Central memory CD8-positive, alpha-beta T cell (primary cell): ENCODE data around the gene INKA2.

ENCODE experiments used
- ATAC-seq: fragments of 150-1000 bp; cut with Tn5 transposase; replicated peaks from 2 replicates; pipeline ENCODE4 v1.10.0; 2022; ENCODE audit warnings: mild to moderate bottlenecking, moderate FRiP score, moderate number of reproducible peaks; ENCODE audit not compliant: poor library complexity, severe bottlenecking; ENCODE audit errors: extremely low read depth
- DNase-seq, 2 donors: peaks; one replicate each; pipeline ENCODE4 v3.0.0; 2021; ENCODE audit warnings: low spot score in 2 of 2
- H3K27ac Mint-ChIP-seq: one replicate; pipeline ENCODE4 v1.8.0; 2022; ENCODE audit warnings: low read depth, mild to moderate bottlenecking, moderate library complexity, mixed read lengths
- H3K27me3 Mint-ChIP-seq: one replicate; pipeline ENCODE4 v1.8.0; 2022; ENCODE audit warnings: mixed read lengths
- H3K36me3 Mint-ChIP-seq: one replicate; pipeline ENCODE4 v1.8.0; 2022; ENCODE audit warnings: mild to moderate bottlenecking, moderate library complexity, mixed read lengths; ENCODE audit not compliant: insufficient read depth
- H3K4me1 Mint-ChIP-seq: one replicate; pipeline ENCODE4 v1.8.0; 2022; ENCODE audit warnings: mixed read lengths
- H3K4me3 Mint-ChIP-seq: one replicate; pipeline ENCODE4 v1.8.0; 2022; ENCODE audit warnings: mild to moderate bottlenecking, moderate library complexity, mixed read lengths
- H3K9me3 Mint-ChIP-seq: one replicate; pipeline ENCODE4 v1.8.0; 2022; ENCODE audit warnings: mixed read lengths

Gene INKA2

DNA sequence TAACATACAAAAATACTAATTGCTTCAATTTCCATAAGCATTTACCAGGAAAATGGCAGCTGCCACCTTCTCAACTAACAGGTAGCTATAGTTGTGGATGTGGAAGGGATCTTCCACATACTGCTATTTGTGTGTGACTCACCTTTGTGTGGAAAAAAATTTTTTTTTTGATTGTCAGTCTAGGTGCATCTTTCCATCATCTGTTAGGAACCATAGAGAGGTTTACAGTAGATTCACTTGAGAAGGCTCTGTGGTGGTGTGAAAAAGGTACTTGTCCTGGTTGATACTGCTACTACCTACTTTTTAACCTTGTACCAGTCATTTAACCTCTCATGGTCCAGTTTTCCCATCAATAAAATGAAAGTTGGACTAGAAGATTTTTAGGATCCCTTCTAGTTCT, 29.4 kb upstream of the INKA2 start:
- H3K27ac Mint-ChIP-seq: no peak overlapping the region
- no peaks in the 10 kb centered on the region for H3K4me1 Mint-ChIP-seq
- no peak for DNase-seq
- no peaks in the 10 kb centered on the region for H3K27me3 Mint-ChIP-seq
- H3K9me3 Mint-ChIP-seq: no peaks in the 10 kb centered on the region
- ATAC-seq: no peak
- H3K4me3 Mint-ChIP-seq: no peak overlapping the region
- peaks cover 37% of the 10 kb centered on the region for H3K36me3 Mint-ChIP-seq

DNA sequence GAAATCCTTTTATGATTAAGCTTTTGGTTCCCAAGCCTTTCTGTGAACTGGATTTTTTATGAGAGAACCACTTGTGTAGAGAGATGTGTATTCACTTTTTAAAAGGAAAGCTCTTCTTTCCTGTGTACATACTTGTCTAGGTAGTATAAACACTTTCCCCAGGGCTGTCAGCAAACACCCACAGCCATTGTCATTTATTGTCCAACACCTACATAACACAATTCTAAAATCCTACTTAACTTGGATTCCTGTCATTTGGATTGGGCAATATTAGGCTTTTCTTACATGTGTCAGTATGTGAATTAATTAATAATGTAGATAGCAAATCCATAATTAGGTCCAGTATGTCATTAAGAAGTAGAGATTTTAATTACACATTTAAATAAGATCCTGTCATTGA, 28.8 kb upstream of the INKA2 start:
- H3K27me3 Mint-ChIP-seq: no peaks in the 10 kb centered on the region
- H3K27ac Mint-ChIP-seq: no peak overlapping the region
- H3K4me1 Mint-ChIP-seq: no peaks in the 10 kb centered on the region
- H3K4me3 Mint-ChIP-seq: no peak overlapping the region
- ATAC-seq (no peak), DNase-seq (no peak)
- peaks cover 43% of the 10 kb centered on the region for H3K36me3 Mint-ChIP-seq
- H3K9me3 Mint-ChIP-seq: no peaks in the 10 kb centered on the region

- DNase-seq (no peak), ATAC-seq (no peak)
- Mint-ChIP-seq H3K36me3 (peaks cover 78% of the 10 kb centered on the region), H3K9me3 (no peaks in the 10 kb centered on the region), H3K4me1 (peaks cover 10% of the 10 kb centered on the region), H3K4me3 (no peak overlapping the region), H3K27me3 (no peaks in the 10 kb centered on the region), H3K27ac (no peak overlapping the region)
These were observed 23.1 kb upstream of the INKA2 start for GRCh38 chr1:111762332-111762731.

- peak overlapping the region; percentile 2 for H3K27ac Mint-ChIP-seq
These were observed 22.5 kb upstream of the INKA2 start for GRCh38 chr1:111761717-111762116.

DNA sequence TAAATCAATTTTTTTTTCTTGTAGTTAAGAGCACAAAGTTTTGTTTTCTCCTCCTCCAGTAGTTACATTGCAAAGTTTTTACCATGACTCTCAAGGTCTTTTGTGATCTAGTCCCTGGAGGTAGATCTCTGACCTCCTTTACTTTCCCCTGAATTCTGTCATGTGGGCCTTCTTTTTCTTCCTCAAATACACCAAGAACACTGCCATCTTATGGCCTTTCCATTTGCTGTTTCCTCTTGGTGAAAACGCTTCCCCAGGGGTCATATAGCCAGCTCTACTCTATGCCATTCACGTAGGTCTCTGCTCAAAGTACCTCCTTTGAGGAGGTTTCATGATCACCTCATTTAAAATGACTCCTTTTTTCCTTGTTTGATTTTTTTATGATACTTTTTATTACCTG, 19.2 kb upstream of the INKA2 start:
- H3K27ac Mint-ChIP-seq: peak overlapping the region; percentile 51
- no peaks in the 10 kb centered on the region for H3K27me3 Mint-ChIP-seq
- no peaks in the 10 kb centered on the region for H3K9me3 Mint-ChIP-seq
- peaks cover 58% of the 10 kb centered on the region for H3K36me3 Mint-ChIP-seq
- H3K4me3 Mint-ChIP-seq: no peak overlapping the region
- ATAC-seq (no peak), DNase-seq (no peak)
- peaks cover 30% of the 10 kb centered on the region for H3K4me1 Mint-ChIP-seq

More at GRCh38 chr1:111761717-111762116, 22.5 kb upstream of the INKA2 start:
- Mint-ChIP-seq H3K9me3 (no peaks in the 10 kb centered on the region), H3K27me3 (no peaks in the 10 kb centered on the region), H3K4me3 (no peak overlapping the region), H3K36me3 (peaks cover 74% of the 10 kb centered on the region), H3K4me1 (peaks cover 14% of the 10 kb centered on the region)
- no peak for ATAC-seq
- no peak for DNase-seq

GRCh38 chr1:111756124-111756513, 16.9 kb upstream of the INKA2 start:
- Mint-ChIP-seq H3K27ac (peak overlapping the region; percentile 97), H3K9me3 (no peaks in the 10 kb centered on the region), H3K27me3 (no peaks in the 10 kb centered on the region), H3K4me1 (peaks cover 30% of the 10 kb centered on the region), H3K4me3 (peak overlapping the region; percentile 87), H3K36me3 (peaks cover 38% of the 10 kb centered on the region)
- peak; percentile 10 for ATAC-seq
- no peak for DNase-seq

GRCh38 chr1:111755331-111756123, 16.3 kb upstream of the INKA2 start, which contains the start of gene DDX20:
DDX20 (plus strand) TSS chr1:111755901; CDS start chr1:111755925, 24 bp downstream.
- DNase-seq: peak; percentile 89 to 91
- Mint-ChIP-seq H3K4me3 (peak within 1 kb of the TSS; percentile 87), H3K4me1 (peaks cover 30% of the 10 kb centered on the region), H3K27me3 (no peaks in the 10 kb centered on the region), H3K27ac (peak within 1 kb of the TSS; percentile 97), H3K36me3 (peaks cover 34% of the 10 kb centered on the region), H3K9me3 (no peaks in the 10 kb centered on the region)
- peak; percentile 91 for ATAC-seq

DNA sequence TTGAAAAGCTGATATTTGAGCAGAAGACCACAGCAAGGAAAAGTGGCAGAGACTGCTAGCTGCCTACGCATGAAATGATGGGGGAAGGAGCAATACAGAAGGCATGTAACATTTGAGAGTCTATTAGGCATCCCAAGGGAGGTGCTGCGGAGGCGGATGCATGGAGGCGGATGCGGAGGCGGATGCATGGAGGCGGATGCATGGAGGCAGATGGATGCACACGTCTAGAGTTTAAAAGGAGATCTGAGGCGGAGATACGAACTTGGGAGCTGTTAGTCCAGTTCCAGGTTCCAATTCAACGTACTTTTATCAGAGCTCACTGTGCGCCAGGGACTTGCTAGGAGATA, 15.8 kb upstream of the INKA2 start:
- H3K27me3 Mint-ChIP-seq: no peaks in the 10 kb centered on the region
- DNase-seq: no peak
- peak; percentile 0 for ATAC-seq
- H3K4me1 Mint-ChIP-seq: peaks cover 27% of the 10 kb centered on the region
- peak overlapping the region; percentile 87 for H3K4me3 Mint-ChIP-seq
- H3K9me3 Mint-ChIP-seq: no peaks in the 10 kb centered on the region
- H3K27ac Mint-ChIP-seq: peak overlapping the region; percentile 97
- peaks cover 30% of the 10 kb centered on the region for H3K36me3 Mint-ChIP-seq

GRCh38 chr1:111751906-111752575, 12.8 kb upstream of the INKA2 start:
- H3K36me3 Mint-ChIP-seq: peaks cover 14% of the 10 kb centered on the region
- no peaks in the 10 kb centered on the region for H3K9me3 Mint-ChIP-seq
- H3K4me1 Mint-ChIP-seq: peaks cover 27% of the 10 kb centered on the region
- H3K4me3 Mint-ChIP-seq: no peak overlapping the region
- DNase-seq (no peak), ATAC-seq (no peak)
- H3K27ac Mint-ChIP-seq: no peak overlapping the region
- H3K27me3 Mint-ChIP-seq: no peaks in the 10 kb centered on the region

DNA sequence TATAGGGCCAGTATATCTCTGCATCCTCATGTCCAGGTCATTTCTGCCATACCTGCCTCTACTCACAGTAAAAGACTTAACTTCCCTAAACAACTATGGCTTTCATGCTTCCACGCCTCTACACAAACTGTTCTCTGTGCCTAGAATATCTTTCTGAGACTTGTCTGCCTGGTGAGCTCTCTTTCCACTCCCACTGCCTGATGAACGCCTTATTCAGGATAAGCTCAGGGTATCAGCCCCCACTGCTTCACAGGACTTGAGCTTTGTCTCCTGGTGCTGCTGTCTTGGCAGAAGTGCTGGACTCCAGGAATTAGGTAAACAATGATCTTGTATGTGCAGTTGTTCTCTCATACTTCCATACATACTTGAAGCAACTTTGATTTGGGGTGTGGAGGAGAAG, 11.7 kb upstream of the INKA2 start:
- Mint-ChIP-seq H3K27ac (no peak overlapping the region), H3K4me1 (peaks cover 19% of the 10 kb centered on the region), H3K36me3 (peaks cover 10% of the 10 kb centered on the region), H3K9me3 (no peaks in the 10 kb centered on the region), H3K27me3 (no peaks in the 10 kb centered on the region), H3K4me3 (no peak overlapping the region)
- DNase-seq: no peak
- no peak for ATAC-seq

DNA sequence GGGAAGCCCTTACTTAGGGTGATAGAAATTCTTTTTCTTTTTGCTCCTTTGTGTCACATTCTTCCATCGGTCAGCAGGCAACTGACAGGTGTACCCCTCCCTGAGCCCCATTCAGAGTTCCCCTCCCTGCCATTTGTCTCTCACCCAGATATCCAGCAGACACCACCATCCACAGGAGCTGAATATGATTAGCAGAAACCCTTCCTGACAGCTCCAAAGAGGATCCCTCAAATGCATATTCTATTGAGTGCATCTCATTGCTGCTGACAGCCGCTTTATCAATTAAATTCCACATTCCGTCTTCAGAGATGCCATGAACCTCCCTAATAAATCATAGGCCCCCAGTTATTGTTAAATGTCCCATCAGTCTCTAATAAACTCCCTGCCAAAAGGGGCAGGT, 10.4 kb upstream of the INKA2 start:
- Mint-ChIP-seq H3K4me1 (peaks cover 11% of the 10 kb centered on the region), H3K9me3 (no peaks in the 10 kb centered on the region), H3K27ac (no peak overlapping the region), H3K36me3 (no peaks in the 10 kb centered on the region), H3K4me3 (no peak overlapping the region), H3K27me3 (no peaks in the 10 kb centered on the region)
- DNase-seq (no peak), ATAC-seq (no peak)

- peaks cover 9% of the 10 kb centered on the region for H3K4me1 Mint-ChIP-seq
- no peak overlapping the region for H3K27ac Mint-ChIP-seq
- no peak overlapping the region for H3K4me3 Mint-ChIP-seq
- no peak for ATAC-seq
- no peaks in the 10 kb centered on the region for H3K27me3 Mint-ChIP-seq
- H3K36me3 Mint-ChIP-seq: no peaks in the 10 kb centered on the region
- no peaks in the 10 kb centered on the region for H3K9me3 Mint-ChIP-seq
- no peak for DNase-seq
These were observed 8.8 kb upstream of the INKA2 start for GRCh38 chr1:111747947-111748346.

- Mint-ChIP-seq H3K36me3 (no peaks in the 10 kb centered on the region), H3K4me1 (peaks cover 9% of the 10 kb centered on the region), H3K27me3 (no peaks in the 10 kb centered on the region), H3K27ac (no peak overlapping the region), H3K9me3 (no peaks in the 10 kb centered on the region), H3K4me3 (no peak overlapping the region)
- DNase-seq (no peak), ATAC-seq (no peak)
These were observed 8.1 kb upstream of the INKA2 start for GRCh38 chr1:111747282-111747734.
